ENCODE data around the gene FCSK.

GRCh38 chr16:70410734-70411133 lies 43.7 kb upstream of the FCSK start:
- TF ChIP-seq CTCF (IDR thresholded peaks at IDR 0.05) (no peak), POLR2A (IDR thresholded peaks at IDR 0.05) (no peak)
